NT2/D1 (cell line): ENCODE measurements around the gene HTT.

Experiments
- DNase-seq: peaks from one replicate; pipeline ENCODE4 v3.0.0-alpha.2; 2011; ENCODE audit warnings: low read depth, low spot score
- H3K27me3 ChIP-seq: 2 replicates; pipeline ENCODE4 v1.6.0; 2011; ENCODE audit warnings: mild to moderate bottlenecking; ENCODE audit not compliant: insufficient read length, insufficient read depth
- H3K36me3 ChIP-seq: 2 replicates; pipeline ENCODE4 v1.6.1; 2011; ENCODE audit warnings: mild to moderate bottlenecking, low read length, mixed read lengths; ENCODE audit not compliant: insufficient read depth, insufficient read length
- H3K4me1 ChIP-seq: 2 replicates; pipeline ENCODE4 v1.5.1; 2011; ENCODE audit not compliant: insufficient read depth, insufficient read length
- H3K4me3 ChIP-seq: 2 replicates; pipeline ENCODE4 v1.5.1; 2011; ENCODE audit warnings: low read depth; ENCODE audit not compliant: insufficient read length
- H3K9ac ChIP-seq: 2 replicates; pipeline ENCODE4 v1.6.0; 2011; ENCODE audit warnings: low read depth; ENCODE audit not compliant: insufficient read length
- H3K9me3 ChIP-seq: 2 replicates; pipeline ENCODE4 v1.5.1; 2011; ENCODE audit warnings: mild to moderate bottlenecking, low read length; ENCODE audit not compliant: insufficient read depth
- SUZ12 ChIP-seq: IDR thresholded peaks from 2 replicates; pipeline ENCODE4 v1.6.1; 2011; ENCODE audit not compliant: insufficient read length, insufficient read depth; ENCODE audit errors: extremely low read depth
- YY1 ChIP-seq: IDR thresholded peaks from 2 replicates; pipeline ENCODE4 v1.6.1; 2011; ENCODE audit not compliant: insufficient read length, insufficient read depth
- ZNF274 ChIP-seq: IDR thresholded peaks from 2 replicates; pipeline ENCODE4 v1.6.1; 2011; ENCODE audit warnings: mild to moderate bottlenecking, low read depth, low read length

Gene HTT

GRCh38 chr4:3197366-3198105 is 123.1 kb downstream of the HTT start:
- Histone ChIP-seq H3K27me3 (no peaks in the 10 kb centered on the region), H3K36me3 (peaks cover 78% of the 10 kb centered on the region), H3K9me3 (no peaks in the 10 kb centered on the region), H3K9ac (no peak overlapping the region), H3K4me1 (peaks cover 3% of the 10 kb centered on the region), H3K4me3 (no peak overlapping the region)
- TF ChIP-seq SUZ12 (no peak), YY1 (no peak), ZNF274 (no peak)
- no peak for DNase-seq

- peaks cover 75% of the 10 kb centered on the region for H3K36me3 ChIP-seq
These were observed 124.4 kb downstream of the HTT start for GRCh38 chr4:3198906-3199305.

GRCh38 chr4:3199653-3200422 is 125.4 kb downstream of the HTT start:
- no peak for DNase-seq
- Histone ChIP-seq H3K4me1 (peaks cover 3% of the 10 kb centered on the region), H3K36me3 (peaks cover 69% of the 10 kb centered on the region), H3K9ac (no peak overlapping the region), H3K9me3 (no peaks in the 10 kb centered on the region), H3K27me3 (no peaks in the 10 kb centered on the region), H3K4me3 (no peak overlapping the region)
- TF ChIP-seq SUZ12 (no peak), ZNF274 (no peak), YY1 (no peak)

More at GRCh38 chr4:3198906-3199305, 124.4 kb downstream of the HTT start:
- peaks cover 3% of the 10 kb centered on the region for H3K4me1 ChIP-seq
- no peak for DNase-seq
- TF ChIP-seq ZNF274 (no peak), SUZ12 (no peak), YY1 (no peak)
- no peak overlapping the region for H3K4me3 ChIP-seq
- H3K9me3 ChIP-seq: no peaks in the 10 kb centered on the region
- H3K27me3 ChIP-seq: no peaks in the 10 kb centered on the region
- no peak overlapping the region for H3K9ac ChIP-seq

- Histone ChIP-seq H3K4me3 (no peak overlapping the region), H3K36me3 (peaks cover 62% of the 10 kb centered on the region), H3K4me1 (peaks cover 3% of the 10 kb centered on the region), H3K9me3 (no peaks in the 10 kb centered on the region), H3K9ac (no peak overlapping the region), H3K27me3 (no peaks in the 10 kb centered on the region)
- DNase-seq: no peak
- TF ChIP-seq YY1 (no peak), SUZ12 (no peak), ZNF274 (no peak)
These were observed 126.1 kb downstream of the HTT start for GRCh38 chr4:3200423-3201090.

GRCh38 chr4:3201718-3202702 is 127.5 kb downstream of the HTT start:
- no peak for TF ChIP-seq ZNF274
- TF ChIP-seq SUZ12: no peak
- TF ChIP-seq YY1: no peak
- Histone ChIP-seq H3K9me3 (no peaks in the 10 kb centered on the region), H3K4me3 (no peak overlapping the region), H3K4me1 (peaks cover 3% of the 10 kb centered on the region), H3K9ac (no peak overlapping the region), H3K27me3 (no peaks in the 10 kb centered on the region), H3K36me3 (peaks cover 60% of the 10 kb centered on the region)
- no peak for DNase-seq
